Left lung (tissue), 10 donors: ENCODE results near the gene EPN2. TPM values are rescaled to one million over a fixed set of nuclear protein-coding genes. Genes with fewer than 3 reads are reported as not detected.

Experiments used
- ATAC-seq: fragments of 200-7000 bp; cut with Tn5 transposase; one replicate; pipeline ENCODE4 v1.9.1; 2020; ENCODE audit warnings: moderate library complexity
- DNase-seq, 4 donors: peaks; one replicate each; pipeline ENCODE4 v3.0.0-alpha.2; 2013 to 2020
- H3K27ac ChIP-seq, 2 donors: fragments of 200-600 bp; sonication (generic) in 1 of 2; one replicate each; pipeline versions ENCODE4 v1.5.0 to v1.8.0; 2020 to 2021
- H3K27me3 ChIP-seq, 2 donors: fragments of 200-600 bp; sonication (generic) in 1 of 2; one replicate each; pipeline versions ENCODE4 v1.5.0 to v1.8.0; 2020 to 2021
- H3K36me3 ChIP-seq, 2 donors: fragments of 200-600 bp; sonication (generic) in 1 of 2; one replicate each; pipeline versions ENCODE4 v1.5.0 to v1.8.0; 2020 to 2021
- H3K4me1 ChIP-seq, 2 donors: fragments of 200-600 bp; one replicate each; pipeline ENCODE4 v1.8.0; 2021
- H3K4me3 ChIP-seq, 2 donors: fragments of 200-600 bp; sonication (generic) in 1 of 2; one replicate each; pipeline versions ENCODE4 v1.5.0 to v1.8.0; 2020 to 2021; ENCODE audit warnings: mild to moderate bottlenecking in 1 of 2
- H3K9me3 ChIP-seq, 2 donors: fragments of 200-600 bp; sonication (generic) in 1 of 2; one replicate each; pipeline versions ENCODE4 v1.5.0 to v1.8.0; 2020 to 2021
- CTCF ChIP-seq, 2 donors: fragments of 200-600 bp; sonication (generic) in 1 of 2; IDR thresholded peaks; one replicate each; pipeline versions ENCODE4 v1.5.0 to v1.8.0; 2021; ENCODE audit warnings: antibody characterized with exemption in 2 of 2
- intact Hi-C, 2 donors: fragments of 100-400 bp; cut with DNase I; formaldehyde crosslinking; loops; one replicate each; pipeline versions ENCODE4 v1.11.2 to v1.14.2; 2022
- polyA plus RNA-seq, 6 donors: library from polyadenylated mRNA; unstranded; fragments of 120-200 nt; gene quantifications; one replicate each; pipeline ENCODE4 v1.2.1, GENCODE V29; 2013; ENCODE audit not compliant: insufficient read length in 6 of 6
- total RNA-seq, 2 donors: library from RNA; stranded (reverse); fragmentation: NEBNext Ultra II Directional; extraction: Animal tissue kit (Norgen Biotek cat#: 25700); gene quantifications; one replicate each; pipeline ENCODE4 v1.2.1, GENCODE V29; 2021
- donor health status: DM: no; HTN: yes; CAD: no.
- donor health status: DM: no; HTN: no; CAD: no.

Gene EPN2
- total and polyA plus RNA-seq, 8 donors: 43.3 to 51.5 (median 48.3) TPM

GRCh38 chr17:19269641-19270040 lies 32.5 kb downstream of the EPN2 start:
- no peak for TF ChIP-seq CTCF (IDR thresholded peaks at IDR 0.05)
- intact Hi-C loops: no loop called here
- Histone ChIP-seq H3K27me3 (no peaks in the 10 kb centered on the region), H3K9me3 (no peaks in the 10 kb centered on the region), H3K4me3 (no peak overlapping the region), H3K4me1 (peaks cover 31 to 48% of the 10 kb centered on the region in 2 donors), H3K36me3 (no peaks in the 10 kb centered on the region), H3K27ac (peak overlapping the region; percentile 28 to 56)
- DNase-seq (no peak), ATAC-seq (no peak)

GRCh38 chr17:19270347-19270703 lies 33.2 kb downstream of the EPN2 start:
- peak overlapping the region in 1 of 2 donors; percentile 28 for H3K27ac ChIP-seq
- no peak for DNase-seq
- H3K4me1 ChIP-seq: peaks cover 29 to 44% of the 10 kb centered on the region in 2 donors
- intact Hi-C loops: no loop called here
- no peak overlapping the region for H3K4me3 ChIP-seq
- ATAC-seq: no peak
- no peaks in the 10 kb centered on the region for H3K27me3 ChIP-seq
- TF ChIP-seq CTCF (IDR thresholded peaks at IDR 0.05): no peak
- no peaks in the 10 kb centered on the region for H3K9me3 ChIP-seq
- H3K36me3 ChIP-seq: no peaks in the 10 kb centered on the region

- Histone ChIP-seq H3K36me3 (no peaks in the 10 kb centered on the region), H3K9me3 (no peaks in the 10 kb centered on the region), H3K27ac (peak overlapping the region in 1 of 2 donors; percentile 28), H3K4me3 (no peak overlapping the region), H3K27me3 (no peaks in the 10 kb centered on the region), H3K4me1 (peaks cover 29 to 44% of the 10 kb centered on the region in 2 donors)
- DNase-seq (no peak), ATAC-seq (peak; percentile 11)
- intact Hi-C loops: no loop called here
- no peak for TF ChIP-seq CTCF (IDR thresholded peaks at IDR 0.05)
Measured at GRCh38 chr17:19270704-19271611, 33.8 kb downstream of the EPN2 start.

GRCh38 chr17:19271780-19272357 lies 34.7 kb downstream of the EPN2 start:
- Histone ChIP-seq H3K9me3 (no peaks in the 10 kb centered on the region), H3K27me3 (no peaks in the 10 kb centered on the region), H3K36me3 (no peaks in the 10 kb centered on the region), H3K4me1 (peaks cover 29 to 44% of the 10 kb centered on the region in 2 donors), H3K4me3 (no peak overlapping the region), H3K27ac (no peak overlapping the region)
- no peak for TF ChIP-seq CTCF (IDR thresholded peaks at IDR 0.05)
- ATAC-seq: no peak
- DNase-seq: no peak
- intact Hi-C loops: no loop called here

- Histone ChIP-seq H3K27me3 (no peaks in the 10 kb centered on the region), H3K9me3 (no peaks in the 10 kb centered on the region), H3K36me3 (no peaks in the 10 kb centered on the region), H3K27ac (no peak overlapping the region), H3K4me1 (peaks cover 18 to 30% of the 10 kb centered on the region in 2 donors), H3K4me3 (no peak overlapping the region)
- DNase-seq (no peak), ATAC-seq (no peak)
- TF ChIP-seq CTCF (IDR thresholded peaks at IDR 0.05): no peak
- intact Hi-C loops: no loop called here
Measured at GRCh38 chr17:19273731-19274130, 36.6 kb downstream of the EPN2 start.
